Sigmoid colon (tissue), 4 donors: Measurements from ENCODE around the gene NDUFB10.

Experiments
- EP300 ChIP-seq, 4 donors: sonication (generic); formaldehyde crosslinking; IDR thresholded peaks; one replicate each; pipeline ENCODE4 v1.6.1; 2017; ENCODE audit warnings: antibody characterized with exemption in 4 of 4
- POLR2A ChIP-seq, 2 donors: fragments of 450-650 bp; IDR thresholded peaks; one replicate each; pipeline ENCODE4 v1.6.1; 2016; ENCODE audit warnings: antibody characterized with exemption in 2 of 2, mild to moderate bottlenecking in 2 of 2, moderate library complexity in 2 of 2
- TF ChIP-seq, protein P1 (sequence below), 4 experiments: fragments of 450-650 bp in 3 of 4; fragments of 200-600 bp in 1 of 4; IDR thresholded peaks; one replicate each; pipeline ENCODE4 v1.5.1; 2016 to 2019; ENCODE audit warnings: antibody characterized with exemption in 4 of 4, mild to moderate bottlenecking in 3 of 4, moderate library complexity in 2 of 4

- TF ChIP-seq, protein P1, sequence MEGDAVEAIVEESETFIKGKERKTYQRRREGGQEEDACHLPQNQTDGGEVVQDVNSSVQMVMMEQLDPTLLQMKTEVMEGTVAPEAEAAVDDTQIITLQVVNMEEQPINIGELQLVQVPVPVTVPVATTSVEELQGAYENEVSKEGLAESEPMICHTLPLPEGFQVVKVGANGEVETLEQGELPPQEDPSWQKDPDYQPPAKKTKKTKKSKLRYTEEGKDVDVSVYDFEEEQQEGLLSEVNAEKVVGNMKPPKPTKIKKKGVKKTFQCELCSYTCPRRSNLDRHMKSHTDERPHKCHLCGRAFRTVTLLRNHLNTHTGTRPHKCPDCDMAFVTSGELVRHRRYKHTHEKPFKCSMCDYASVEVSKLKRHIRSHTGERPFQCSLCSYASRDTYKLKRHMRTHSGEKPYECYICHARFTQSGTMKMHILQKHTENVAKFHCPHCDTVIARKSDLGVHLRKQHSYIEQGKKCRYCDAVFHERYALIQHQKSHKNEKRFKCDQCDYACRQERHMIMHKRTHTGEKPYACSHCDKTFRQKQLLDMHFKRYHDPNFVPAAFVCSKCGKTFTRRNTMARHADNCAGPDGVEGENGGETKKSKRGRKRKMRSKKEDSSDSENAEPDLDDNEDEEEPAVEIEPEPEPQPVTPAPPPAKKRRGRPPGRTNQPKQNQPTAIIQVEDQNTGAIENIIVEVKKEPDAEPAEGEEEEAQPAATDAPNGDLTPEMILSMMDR (IDR thresholded peaks at IDR 0.05), result no peak
- TF ChIP-seq EP300 (IDR thresholded peaks at IDR 0.05) (no peak), POLR2A (IDR thresholded peaks at IDR 0.05) (no peak)
Observed at GRCh38 chr16:1977875-1978268, 18.5 kb downstream of the NDUFB10 start.
